Glomerular visceral epithelial cell (primary cell): ENCODE measurements around the gene TOX2.

Experiments
- DNase-seq: peaks from one replicate; pipeline ENCODE4 v3.0.0-alpha.2; 2016; ENCODE audit errors: extremely low spot score

The TOX2 gene

GRCh38 chr20:43915211-43916072 lies 790 bp downstream of the TOX2 start:
- DNase-seq, result no peak

GRCh38 chr20:43916073-43916880 lies 1.6 kb downstream of the TOX2 start:
- no peak for DNase-seq

DNA sequence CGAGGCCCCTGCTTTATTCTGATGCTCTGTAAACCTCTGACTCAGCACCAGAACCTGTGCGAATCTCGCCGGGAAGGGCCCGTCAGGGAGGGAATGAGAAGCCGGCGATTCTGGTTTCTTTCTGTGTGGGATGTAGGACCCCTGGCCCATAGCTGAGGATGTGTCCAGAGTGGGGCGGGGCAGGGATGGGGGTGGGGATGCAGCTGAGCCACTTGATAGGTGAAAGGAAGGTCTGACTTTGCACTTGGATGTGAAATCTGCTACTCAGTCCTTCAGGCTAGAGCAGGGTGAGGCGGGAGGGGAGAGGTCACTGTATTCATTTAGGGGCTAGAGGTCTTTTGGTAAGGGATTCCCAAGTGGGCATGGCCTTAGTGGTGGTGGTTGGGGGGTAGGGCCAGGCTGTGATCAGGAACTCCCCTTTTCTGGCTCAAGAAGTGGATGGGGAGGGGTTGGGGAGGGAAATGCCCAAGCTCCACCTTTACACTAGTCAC lies 2.3 kb downstream of the TOX2 start:
- no peak for DNase-seq

- DNase-seq, result no peak
Observed at GRCh38 chr20:43917380-43917779, 2.7 kb downstream of the TOX2 start.

DNA sequence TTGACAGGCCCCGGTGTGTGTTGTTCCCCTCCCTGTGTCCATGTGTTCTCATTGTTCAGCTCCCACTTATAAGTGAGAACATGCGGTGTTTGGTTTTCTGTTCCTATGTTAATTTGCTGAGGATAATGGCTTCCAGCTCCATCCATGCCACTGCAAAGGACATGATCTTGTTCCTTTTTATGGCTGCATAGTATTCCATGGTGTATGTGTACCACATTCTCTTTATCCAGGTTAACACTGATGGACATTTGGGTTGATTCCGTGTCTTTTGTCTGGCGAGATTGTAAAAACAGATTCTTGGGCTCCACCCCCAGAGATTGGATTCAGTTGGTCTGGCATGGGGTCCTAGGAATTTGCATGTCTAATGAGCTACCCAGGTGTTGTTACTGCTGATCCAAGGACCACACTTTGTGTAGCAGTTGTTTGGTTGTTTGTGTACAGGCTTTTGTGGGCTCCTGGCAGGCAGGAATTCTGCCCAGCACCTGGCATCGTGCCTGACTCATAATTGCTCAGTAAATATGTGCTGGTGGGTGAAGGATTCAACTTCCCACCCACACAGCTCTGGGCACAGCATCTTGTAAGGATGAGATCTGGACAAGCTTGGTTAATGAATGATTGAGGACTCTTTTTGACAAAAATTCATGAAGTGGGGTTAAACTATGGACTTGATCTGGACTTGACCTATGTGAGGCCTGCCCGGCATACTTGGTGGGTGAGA lies 5.2 kb downstream of the TOX2 start:
- no peak for DNase-seq

DNA sequence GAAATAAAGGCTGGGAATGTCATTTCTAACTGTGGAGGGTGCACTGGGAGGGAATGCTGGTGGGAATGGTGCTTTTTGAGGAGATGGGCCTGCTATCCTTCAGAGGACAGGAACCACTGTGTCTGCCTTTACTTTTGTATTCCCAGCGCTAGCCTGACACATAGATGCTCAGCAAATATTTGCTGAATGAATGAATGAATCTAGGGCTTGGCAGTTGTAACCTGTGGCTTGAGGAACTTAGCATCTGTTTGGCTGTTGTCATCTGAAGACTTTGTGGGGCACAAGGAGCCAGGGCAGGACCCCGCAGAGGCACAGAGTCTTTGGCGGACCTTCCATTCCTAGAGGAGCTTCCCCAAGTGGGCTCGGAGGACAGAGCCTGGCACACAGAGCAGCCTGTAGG lies 6.1 kb downstream of the TOX2 start:
- DNase-seq, result no peak

- DNase-seq, result no peak
Observed at GRCh38 chr20:43921227-43921780, 6.7 kb downstream of the TOX2 start.

DNA sequence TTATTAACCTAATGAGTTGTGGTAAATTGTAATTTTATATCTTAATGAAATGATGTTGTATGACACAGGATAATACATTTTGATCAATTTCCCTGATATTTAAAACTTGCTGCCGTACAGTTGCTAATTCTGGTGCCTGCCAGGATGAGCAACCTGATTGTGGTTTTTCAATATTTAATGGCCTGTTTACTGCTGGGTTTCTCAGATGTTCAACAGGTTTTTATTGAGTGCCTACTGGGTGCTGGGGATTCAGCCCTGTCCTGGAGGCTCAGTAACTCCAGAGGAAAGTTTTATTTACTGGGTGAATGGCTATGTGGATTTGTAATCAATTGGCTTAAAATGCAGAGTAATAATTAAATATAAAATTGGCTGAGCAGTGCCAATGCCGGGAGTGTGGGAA lies 8.0 kb downstream of the TOX2 start:
- no peak for DNase-seq

GRCh38 chr20:43923322-43923721 lies 8.7 kb downstream of the TOX2 start:
- DNase-seq, result no peak

DNA sequence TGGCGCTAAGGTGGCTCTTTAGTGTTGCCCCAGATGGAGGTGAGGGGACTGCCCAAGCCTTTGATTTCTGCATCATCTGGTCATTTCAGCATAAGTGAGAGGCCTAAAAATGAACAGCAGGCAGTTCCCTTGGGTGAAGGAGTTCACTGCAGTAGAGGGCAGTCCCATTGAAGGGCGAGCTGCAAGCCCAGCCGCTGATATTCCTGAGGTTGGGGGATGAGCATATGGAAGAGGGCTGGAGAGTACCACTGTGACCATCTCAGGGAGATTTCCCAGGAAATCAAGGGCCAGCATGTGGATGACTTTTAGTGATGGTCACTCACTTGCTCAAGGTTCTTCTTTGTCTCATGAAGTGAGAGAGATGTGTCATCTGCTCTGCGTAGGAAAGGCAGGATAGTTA lies 9.3 kb downstream of the TOX2 start:
- no peak for DNase-seq

- no peak for DNase-seq
Observed at GRCh38 chr20:43925215-43925614, 10.6 kb downstream of the TOX2 start.

DNA sequence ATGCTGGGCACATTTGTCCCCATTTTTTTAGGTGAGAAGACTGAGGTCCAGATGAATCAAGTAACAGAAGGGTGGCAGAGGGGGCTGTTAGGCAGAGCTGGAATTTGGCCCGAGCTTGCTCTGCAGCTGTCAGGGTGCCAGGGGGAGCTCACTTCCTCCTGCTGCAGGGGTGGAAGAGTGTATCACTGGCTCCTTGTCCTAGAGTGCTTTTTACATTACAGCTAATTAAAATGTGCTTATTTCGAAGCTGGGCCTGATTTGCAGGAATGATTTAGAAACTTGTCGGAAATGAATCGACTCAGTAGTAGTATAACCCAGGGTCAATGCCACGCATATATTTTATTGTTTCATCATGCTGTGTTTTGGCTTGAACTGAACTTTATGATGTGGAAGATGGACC lies 11.1 kb downstream of the TOX2 start:
- DNase-seq, result no peak

GRCh38 chr20:43926287-43927050 lies 11.8 kb downstream of the TOX2 start:
- DNase-seq, result no peak

GRCh38 chr20:43931976-43932375 lies 17.3 kb downstream of the TOX2 start:
- DNase-seq, result no peak

DNA sequence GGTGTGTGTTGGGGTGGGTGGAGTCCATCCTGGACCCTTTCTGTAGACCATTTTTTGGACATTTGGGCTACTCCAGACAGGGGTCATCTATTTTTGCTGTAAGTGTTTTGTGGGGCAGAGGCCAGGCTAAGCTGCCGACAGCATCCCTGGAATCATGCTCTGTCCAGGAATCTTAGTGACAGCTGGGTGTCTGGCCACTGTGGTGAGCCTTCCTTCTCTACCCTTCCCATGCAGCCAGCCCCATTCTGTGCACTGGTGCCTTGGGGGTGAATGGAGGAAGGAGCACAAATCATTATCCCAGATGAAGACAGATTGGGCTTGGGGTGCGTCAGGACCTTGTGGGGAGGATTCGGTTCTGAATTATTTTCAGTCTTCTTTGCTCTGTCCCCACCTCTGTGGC lies 20.2 kb downstream of the TOX2 start:
- no peak for DNase-seq

DNA sequence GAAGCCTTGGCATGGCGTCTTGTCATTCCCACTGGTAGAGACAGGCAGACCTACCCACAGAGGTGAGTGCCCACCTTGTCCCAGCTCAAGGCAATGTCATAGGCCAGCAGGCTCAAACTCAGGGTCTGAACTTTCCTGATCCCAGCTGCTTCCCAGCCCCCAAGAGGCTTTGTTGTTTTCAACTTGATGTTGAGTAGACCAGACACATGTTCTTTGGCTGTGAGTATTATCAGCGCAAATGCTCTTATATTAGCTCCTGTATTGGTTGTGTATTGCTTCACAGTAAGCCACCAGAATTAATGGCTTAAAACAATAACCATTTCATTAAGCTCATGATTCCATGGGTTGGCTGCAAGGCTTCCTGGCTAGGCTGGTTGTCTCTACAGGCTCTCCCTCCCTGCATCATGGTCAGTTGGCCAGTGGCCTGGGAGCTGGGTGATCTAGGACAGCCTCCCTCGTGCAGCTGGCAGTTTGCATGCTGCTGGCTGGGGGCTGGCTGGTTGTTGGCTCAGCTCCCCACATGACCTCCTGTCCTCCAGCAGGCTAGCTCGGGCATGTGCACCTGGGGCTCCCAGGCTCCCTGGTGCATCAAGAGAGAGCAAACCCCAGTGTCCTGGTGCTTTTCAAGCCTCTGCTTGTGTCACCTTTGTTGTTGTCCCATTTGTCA lies 21.6 kb downstream of the TOX2 start:
- peak; percentile 15 for DNase-seq

- DNase-seq, result no peak
Observed at GRCh38 chr20:43936805-43937204, 22.2 kb downstream of the TOX2 start.

GRCh38 chr20:43937591-43937990 lies 22.9 kb downstream of the TOX2 start:
- DNase-seq, result no peak

DNA sequence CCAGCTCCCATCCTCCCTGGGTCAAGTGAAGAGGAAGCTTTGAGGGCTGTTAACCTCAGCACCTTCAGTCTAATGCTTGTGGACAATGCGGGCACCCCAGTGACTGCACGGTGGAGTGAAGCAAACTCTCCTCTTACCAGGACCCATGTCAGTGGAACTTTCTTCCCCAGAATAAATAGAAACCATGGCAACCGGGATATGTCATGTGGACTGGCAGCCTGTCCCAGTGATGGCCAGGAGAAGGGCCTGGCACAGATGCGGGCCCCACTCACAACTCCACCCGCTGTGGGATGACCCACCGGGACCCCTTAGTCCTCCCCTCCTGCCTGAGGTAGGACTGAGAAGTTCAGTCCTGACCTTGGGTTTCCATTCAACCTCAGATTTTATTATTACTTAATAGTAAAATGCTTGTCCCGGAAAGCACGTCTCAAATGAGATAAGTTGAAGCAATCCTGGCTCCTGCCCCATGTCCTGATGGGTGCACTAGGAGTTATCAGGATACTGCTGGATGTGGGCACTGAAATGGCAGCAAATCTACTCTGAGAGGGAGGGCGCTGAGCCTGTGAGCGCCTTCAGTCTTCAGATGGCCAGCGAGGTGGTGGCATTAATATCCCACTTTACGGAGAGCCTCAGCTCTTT lies 23.5 kb downstream of the TOX2 start:
- DNase-seq, result no peak
